Breast epithelium (tissue), 3 donors: Measurements from ENCODE around the gene RAET1E.

Experiments
- CTCF ChIP-seq, 3 donors: fragments of 450-650 bp; IDR thresholded peaks; one replicate each; pipeline ENCODE4 v1.5.1; 2016 to 2017; ENCODE audit warnings: antibody characterized with exemption in 3 of 3, mild to moderate bottlenecking in 3 of 3, moderate library complexity in 3 of 3
- POLR2A ChIP-seq: fragments of 450-650 bp; IDR thresholded peaks from one replicate; pipeline ENCODE4 v1.6.1; 2016; ENCODE audit warnings: antibody characterized with exemption, mild to moderate bottlenecking, moderate library complexity

- TF ChIP-seq CTCF (IDR thresholded peaks at IDR 0.05) (no peak), POLR2A (no peak)
Observed at GRCh38 chr6:149907317-149907716, 9.4 kb upstream of the RAET1E start.
